SK-N-MC (cell line): ENCODE measurements around the gene TMEM135.

Source experiments
- DNase-seq: peaks from one replicate; pipeline ENCODE4 v3.0.0-alpha.2; 2011; ENCODE audit warnings: low read depth, low spot score
- H3K27ac ChIP-seq: fragments of 200-600 bp; sonication (generic); 2 replicates; pipeline ENCODE4 v1.5.1; 2016; ENCODE audit warnings: mixed run types
- H3K36me3 ChIP-seq: fragments of 200-600 bp; sonication (generic); 2 replicates; pipeline ENCODE4 v1.6.1; 2017; ENCODE audit warnings: antibody characterized with exemption, low read length, mixed read lengths; ENCODE audit not compliant: insufficient read depth
- H3K4me3 ChIP-seq: fragments of 200-600 bp; sonication (generic); 2 replicates; pipeline ENCODE4 v1.5.1; 2016
- H3K9ac ChIP-seq: fragments of 200-600 bp; sonication (generic); 2 replicates; pipeline ENCODE4 v1.8.0; 2017; ENCODE audit warnings: mixed run types, mixed read lengths; ENCODE audit not compliant: insufficient read length
- H3K9me3 ChIP-seq: fragments of 200-600 bp; sonication (generic); 2 replicates; pipeline ENCODE4 v1.6.1; 2017; ENCODE audit warnings: low read depth, mild to moderate bottlenecking, antibody characterized with exemption, low read length, moderate library complexity, mixed read lengths
- EZH2 ChIP-seq: fragments of 200-600 bp; sonication (generic); IDR thresholded peaks from one replicate; pipeline ENCODE4 v1.6.1; 2017; ENCODE audit warnings: antibody characterized with exemption
- FOXP2 ChIP-seq: optimal IDR thresholded peaks from 2 replicates; pipeline ENCODE3; 2011; ENCODE audit warnings: mild to moderate bottlenecking, moderate library complexity; ENCODE audit not compliant: insufficient read depth; ENCODE audit errors: extremely low read length, control extremely low read depth
- POLR2AphosphoS5 ChIP-seq: IDR thresholded peaks from 2 replicates; pipeline ENCODE4 v1.6.1; 2012; ENCODE audit warnings: mild to moderate bottlenecking, low read depth, low read length, borderline replicate concordance

TMEM135 gene

DNA sequence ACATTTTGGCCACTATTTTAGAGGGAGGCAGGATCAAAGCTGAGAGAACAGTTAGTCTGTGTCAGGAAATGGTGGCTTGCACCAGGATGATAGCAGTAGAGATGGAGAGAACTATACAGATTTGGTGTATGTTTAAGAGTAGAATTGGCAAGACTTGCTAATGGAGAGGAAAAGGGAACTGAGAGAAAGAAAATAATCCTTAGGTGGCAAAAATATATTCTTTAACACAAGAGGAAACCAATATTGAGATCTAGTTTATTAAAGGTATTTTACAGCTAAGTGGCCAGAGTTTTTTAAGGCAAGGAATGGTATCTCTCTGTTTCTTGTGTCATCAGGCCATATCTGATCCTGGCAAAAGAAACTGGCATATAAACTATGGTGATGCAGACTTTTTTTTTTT, 278.8 kb downstream of the TMEM135 start:
- Histone ChIP-seq H3K27ac (no peak overlapping the region), H3K9ac (no peak overlapping the region), H3K36me3 (peaks cover 4% of the 10 kb centered on the region; the same call in 1 of the 2 replicates), H3K4me3 (no peak overlapping the region), H3K9me3 (no peaks in the 10 kb centered on the region)
- DNase-seq, result no peak
- TF ChIP-seq POLR2AphosphoS5, result no peak
- TF ChIP-seq FOXP2, result no peak
- no peak for TF ChIP-seq EZH2

DNA sequence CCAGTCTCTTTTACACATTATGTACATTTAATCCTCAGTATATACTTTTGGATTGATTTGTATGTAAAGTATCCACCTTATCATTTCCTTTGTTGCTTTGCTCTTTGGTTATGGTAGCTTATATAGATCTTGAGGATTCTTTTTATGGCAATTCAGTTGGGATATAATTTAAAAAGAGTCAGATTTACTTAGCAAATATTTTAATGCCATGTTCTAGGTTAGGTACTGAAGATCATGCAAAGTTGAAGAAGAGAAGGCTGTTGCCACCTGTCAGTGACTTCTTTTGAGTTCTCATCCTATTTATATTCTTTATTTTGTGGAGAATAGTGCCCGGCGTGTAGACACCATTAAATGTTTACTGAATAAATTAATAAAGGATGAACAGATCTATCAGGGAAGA, 279.7 kb downstream of the TMEM135 start:
- DNase-seq, result no peak
- no peaks in the 10 kb centered on the region for H3K9me3 ChIP-seq
- H3K9ac ChIP-seq, result no peak overlapping the region
- H3K36me3 ChIP-seq, result peaks cover 8% of the 10 kb centered on the region; the same call in 1 of the 2 replicates
- H3K4me3 ChIP-seq, result no peak overlapping the region
- TF ChIP-seq FOXP2 (no peak), POLR2AphosphoS5 (no peak), EZH2 (no peak)
- no peak overlapping the region for H3K27ac ChIP-seq

DNA sequence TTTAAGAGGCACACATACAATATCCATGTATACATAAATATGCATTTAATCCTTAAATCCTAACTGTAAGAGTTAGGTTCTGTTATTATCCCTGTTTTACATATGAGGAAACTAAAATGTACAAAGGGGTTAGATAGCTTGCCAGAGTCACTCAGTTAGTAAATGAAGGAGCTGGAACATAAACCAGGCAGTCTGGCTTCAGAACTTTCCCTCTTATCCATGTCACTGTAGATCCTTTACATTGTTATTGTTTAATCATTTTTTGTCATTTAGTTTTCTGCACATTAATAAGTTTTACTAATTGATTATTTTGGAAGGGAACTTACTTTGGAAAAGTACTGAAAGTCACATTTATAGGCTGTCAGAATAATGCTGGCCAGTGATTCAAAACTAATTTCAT, 282.4 kb downstream of the TMEM135 start:
- no peak for DNase-seq
- no peak overlapping the region for H3K4me3 ChIP-seq
- TF ChIP-seq EZH2 (no peak), POLR2AphosphoS5 (no peak), FOXP2 (no peak)
- H3K27ac ChIP-seq, result peak overlapping the region; percentile 22; the same call in 1 of the 2 replicates
- H3K36me3 ChIP-seq, result peaks cover 8% of the 10 kb centered on the region; the same call in 1 of the 2 replicates
- no peak overlapping the region for H3K9ac ChIP-seq
- H3K9me3 ChIP-seq, result no peaks in the 10 kb centered on the region

DNA sequence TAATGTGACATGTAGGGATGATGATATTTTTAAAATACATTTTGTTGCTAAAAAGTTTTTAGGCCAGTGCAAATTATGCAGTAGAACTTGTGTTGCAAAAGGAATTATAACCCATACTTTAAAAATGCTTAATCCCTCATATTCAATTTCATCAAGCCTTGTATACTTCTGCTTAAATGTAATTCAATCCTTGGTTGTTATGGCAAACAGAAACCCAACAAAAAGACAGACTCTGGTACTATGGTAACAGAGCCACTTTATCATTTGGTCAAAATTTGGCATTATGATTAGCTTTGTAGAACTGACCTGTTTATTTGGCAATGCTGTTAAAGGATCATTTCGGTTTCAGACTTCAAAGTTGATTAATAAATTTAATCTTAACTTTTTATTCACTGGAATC, 284.8 kb downstream of the TMEM135 start:
- Histone ChIP-seq H3K36me3 (peaks cover 8% of the 10 kb centered on the region; the same call in 1 of the 2 replicates), H3K27ac (no peak overlapping the region), H3K9ac (no peak overlapping the region), H3K9me3 (no peaks in the 10 kb centered on the region), H3K4me3 (no peak overlapping the region)
- DNase-seq, result no peak
- no peak for TF ChIP-seq EZH2
- no peak for TF ChIP-seq POLR2AphosphoS5
- TF ChIP-seq FOXP2, result no peak

DNA sequence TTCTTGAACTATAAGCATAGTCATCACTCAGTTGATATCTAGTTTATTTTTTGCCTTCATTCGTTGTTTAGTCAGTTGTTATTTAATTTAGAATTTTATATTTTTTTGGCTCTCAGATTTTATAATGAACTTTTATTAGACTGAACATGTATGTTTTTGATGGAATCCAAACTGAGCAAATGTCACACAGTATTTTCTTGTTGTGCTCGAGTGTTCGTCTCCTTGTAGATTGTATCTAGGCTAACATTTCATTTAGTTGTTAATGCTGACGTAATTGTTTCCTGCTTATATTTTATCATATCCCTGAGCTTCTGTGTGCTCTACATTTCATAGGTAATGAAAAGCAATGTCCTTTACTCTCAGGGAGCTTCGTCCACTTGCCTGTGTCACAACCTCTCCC, 286.2 kb downstream of the TMEM135 start:
- H3K27ac ChIP-seq, result no peak overlapping the region
- no peaks in the 10 kb centered on the region for H3K9me3 ChIP-seq
- H3K4me3 ChIP-seq, result no peak overlapping the region
- TF ChIP-seq FOXP2, result no peak
- no peak for TF ChIP-seq EZH2
- no peak for TF ChIP-seq POLR2AphosphoS5
- no peak for DNase-seq
- H3K36me3 ChIP-seq, result peaks cover 8% of the 10 kb centered on the region; the same call in 1 of the 2 replicates
- no peak overlapping the region for H3K9ac ChIP-seq

DNA sequence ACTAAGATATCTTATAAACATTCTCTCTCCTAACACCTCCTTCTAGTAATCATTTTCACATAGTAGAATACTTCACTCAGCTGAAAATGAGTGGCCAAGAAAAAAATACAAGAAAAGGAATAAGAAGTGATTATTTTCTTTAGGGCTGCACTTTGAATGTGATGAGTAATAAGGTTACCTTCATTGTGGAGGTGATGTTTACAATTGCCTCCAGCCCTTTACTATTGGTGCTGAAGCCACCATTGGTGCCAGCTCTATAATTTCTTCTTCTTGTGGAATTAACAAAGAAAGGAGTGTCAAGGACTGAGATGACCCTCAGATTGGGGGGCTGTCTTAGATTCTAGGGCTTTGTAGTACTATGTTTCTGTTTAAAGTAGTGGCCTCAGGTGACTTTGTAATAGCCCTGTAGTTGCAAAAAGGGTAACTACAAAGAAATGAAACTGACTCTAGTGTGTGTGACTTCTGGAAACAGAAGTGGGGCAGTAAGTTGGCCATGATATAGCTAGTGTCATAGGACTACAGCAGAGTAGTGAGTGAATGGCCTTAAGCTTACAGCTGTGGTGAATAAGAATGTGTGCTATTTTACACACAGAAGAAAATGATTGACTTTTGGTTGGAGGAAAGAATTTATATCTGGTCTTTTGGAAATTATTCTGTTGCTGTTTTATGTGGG, 287.2 kb downstream of the TMEM135 start:
- no peak overlapping the region for H3K4me3 ChIP-seq
- TF ChIP-seq FOXP2 (no peak), POLR2AphosphoS5 (no peak), EZH2 (no peak)
- H3K9me3 ChIP-seq, result no peaks in the 10 kb centered on the region
- H3K27ac ChIP-seq, result no peak overlapping the region
- H3K36me3 ChIP-seq, result peaks cover 8% of the 10 kb centered on the region; the same call in 1 of the 2 replicates
- DNase-seq, result no peak
- H3K9ac ChIP-seq, result no peak overlapping the region

DNA sequence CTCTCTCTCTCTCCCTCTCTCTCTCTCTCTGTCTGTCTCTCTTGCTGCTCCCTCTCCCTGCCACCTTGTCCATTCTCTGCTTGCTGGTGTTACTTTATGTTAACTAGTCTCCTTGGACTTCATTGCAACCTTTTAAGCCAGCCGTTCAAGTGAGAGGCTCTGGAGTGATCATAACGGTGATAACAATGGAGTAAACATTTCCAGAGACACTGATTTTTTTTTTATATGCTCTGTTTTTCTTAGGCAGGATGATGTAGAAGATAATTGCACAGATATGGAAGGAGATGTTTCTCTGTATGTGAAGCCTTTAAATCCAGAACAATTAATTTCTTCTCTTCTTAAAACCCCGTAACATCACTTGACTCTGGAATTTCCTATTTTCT, 287.7 kb downstream of the TMEM135 start:
- H3K4me3 ChIP-seq, result no peak overlapping the region
- TF ChIP-seq EZH2, result no peak
- TF ChIP-seq FOXP2, result no peak
- no peak for TF ChIP-seq POLR2AphosphoS5
- H3K27ac ChIP-seq, result no peak overlapping the region
- no peak for DNase-seq
- no peaks in the 10 kb centered on the region for H3K9me3 ChIP-seq
- no peak overlapping the region for H3K9ac ChIP-seq
- H3K36me3 ChIP-seq, result peaks cover 8% of the 10 kb centered on the region; the same call in 1 of the 2 replicates

DNA sequence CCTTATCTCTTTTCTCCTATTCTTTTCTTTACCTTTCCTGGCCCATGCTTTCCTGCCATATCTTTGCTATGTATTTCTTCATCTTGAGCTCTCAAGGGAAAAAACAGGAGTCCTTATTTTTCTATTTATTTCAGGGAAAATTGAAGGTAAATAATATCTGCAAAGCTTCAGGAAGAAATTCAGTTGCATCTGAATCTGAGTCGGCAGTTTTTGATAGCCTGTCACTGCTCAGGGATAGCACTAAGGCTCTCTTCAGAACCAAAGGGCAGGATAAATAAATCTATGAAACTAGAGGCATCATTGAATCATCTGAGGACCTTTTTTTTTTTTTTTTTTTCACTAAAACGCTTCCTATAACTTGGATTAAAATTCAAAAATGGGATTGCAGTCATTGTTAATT, 288.9 kb downstream of the TMEM135 start:
- H3K9me3 ChIP-seq, result no peaks in the 10 kb centered on the region
- no peak for DNase-seq
- no peak overlapping the region for H3K27ac ChIP-seq
- H3K4me3 ChIP-seq, result no peak overlapping the region
- H3K36me3 ChIP-seq, result peaks cover 3% of the 10 kb centered on the region; the same call in 1 of the 2 replicates
- no peak overlapping the region for H3K9ac ChIP-seq
- TF ChIP-seq EZH2 (no peak), POLR2AphosphoS5 (no peak), FOXP2 (no peak)
